ENCODE results near the gene DRD2. TPM values are rescaled to one million over a fixed set of nuclear protein-coding genes. Genes with fewer than 3 reads are reported as not detected.

DRD2 gene
- total RNA-seq, 1 experiment from 2014 or later = 0.44 TPM

- no peak for TF ChIP-seq CTCF (conservative IDR thresholded peaks at IDR 0.05)
- no CpG with 5 or more reads among the region's 8 CpGs for WGBS (ENCODE audit: extremely low coverage, insufficient read length, low lambda C conversion rate)
- Mint-ChIP-seq H3K36me3 (ENCODE audit: insufficient read depth in 1 of 3, low read depth in 3 of 3) (no peaks in the 10 kb centered on the region), H3K27ac (no peak overlapping the region; a peak in 1 of 7 replicates), H3K9me3 (no peaks in the 10 kb centered on the region), H3K4me3 (no peak overlapping the region; a peak in 1 of 5 replicates), H3K4me1 (peaks cover 3 to 4% of the 10 kb centered on the region in 2 experiments; a peak in 1 of 4 replicates), H3K27me3 (ENCODE audit: low read depth) (peaks cover 4% of the 10 kb centered on the region; the same call in 1 of the 2 replicates)
- no peak overlapping the region for H2AK5ac ChIP-seq (ENCODE audit: insufficient read length, low read length)
- no peak overlapping the region for H2BK20ac ChIP-seq (ENCODE audit: low read depth, low read length, poor library complexity, severe bottlenecking)
- H3K27ac ChIP-seq (ENCODE audit: insufficient read length, low read depth, low read length) = no peak overlapping the region
- no peak overlapping the region for H3K14ac ChIP-seq (ENCODE audit: insufficient read depth, low read length)
- H3K27me3 ChIP-seq (ENCODE audit: insufficient read depth, low read length) = no peaks in the 10 kb centered on the region
- H3T11ph ChIP-seq (ENCODE audit: low read length) = no peak overlapping the region
- H3K79me1 ChIP-seq (ENCODE audit: insufficient read depth, low read depth, low read length, poor library complexity, severe bottlenecking) = no peaks in the 10 kb centered on the region
- H4K91ac ChIP-seq (ENCODE audit: insufficient read length, low read depth, low read length) = no peak overlapping the region
- no peak overlapping the region for H2AFZ ChIP-seq (ENCODE audit: low read length)
- no peak overlapping the region for H3K18ac ChIP-seq (ENCODE audit: insufficient read length, low read depth, low read length)
- no peak overlapping the region for H4K8ac ChIP-seq (replicated peaks; ENCODE audit: insufficient read length, low read depth, low read length)
- H2BK12ac ChIP-seq (ENCODE audit: insufficient read length, low read depth, low read length) = no peak overlapping the region
- H3K9ac ChIP-seq (ENCODE audit: extremely low read depth, insufficient read length, low read length) = no peak overlapping the region
- no peaks in the 10 kb centered on the region for H3K9me3 ChIP-seq (ENCODE audit: control insufficient read depth, low read depth, low read length)
- no peak overlapping the region for H3K56ac ChIP-seq (ENCODE audit: insufficient read length, low read depth, low read length)
- H3K4me2 ChIP-seq (ENCODE audit: insufficient read depth, insufficient read length, low read length) = no peak overlapping the region
- no peaks in the 10 kb centered on the region for H4K20me1 ChIP-seq (ENCODE audit: control insufficient read depth, insufficient read depth, insufficient read length)
- no peak overlapping the region for H2BK15ac ChIP-seq (ENCODE audit: low read depth, low read length)
- H3K79me2 ChIP-seq (ENCODE audit: insufficient read depth, low read length) = no peaks in the 10 kb centered on the region
- H3K4me1 ChIP-seq (ENCODE audit: insufficient read depth, low read length) = no peaks in the 10 kb centered on the region
- H3K23ac ChIP-seq (ENCODE audit: insufficient read length, low read depth, low read length) = no peak overlapping the region
- no peak for DNase-seq
- H3K23me2 ChIP-seq (ENCODE audit: insufficient read length, low read depth, low read length, poor library complexity, severe bottlenecking) = no peaks in the 10 kb centered on the region
- no peak overlapping the region for H3K4ac ChIP-seq (ENCODE audit: low read depth, low read length)
- no peak overlapping the region for H4K5ac ChIP-seq (ENCODE audit: insufficient read length, low read depth, low read length)
- H2BK120ac ChIP-seq (ENCODE audit: low read depth, low read length, poor library complexity, severe bottlenecking) = no peak overlapping the region
- H2BK5ac ChIP-seq (ENCODE audit: insufficient read length, low read length) = no peak overlapping the region
Measured at GRCh38 chr11:113447621-113448315, 27.4 kb downstream of the DRD2 start.

Measured in H9 (cell line).